ENCODE data around the gene HJV.

Gene HJV

DNA sequence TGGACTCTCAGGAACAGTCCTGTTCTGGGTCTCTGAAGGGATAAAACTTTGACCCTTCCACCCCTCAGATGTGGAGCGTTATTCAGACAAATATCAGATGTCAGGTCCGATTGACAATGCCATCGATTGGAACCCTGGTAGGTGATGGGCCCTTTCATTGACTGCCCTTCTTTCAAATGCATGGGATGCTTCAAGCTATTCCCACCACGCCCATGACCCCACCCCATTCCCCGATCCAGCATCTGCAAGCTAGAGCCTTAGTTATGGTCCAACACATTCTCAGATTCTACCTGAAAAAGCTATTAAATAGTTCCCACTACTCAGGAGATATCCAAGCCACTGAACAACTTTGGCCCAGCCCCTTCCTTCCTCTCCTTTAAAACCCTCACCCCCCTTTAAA is 44.5 kb downstream of the HJV start:
- no peak for DNase-seq (ENCODE audit: low read depth)

DNA sequence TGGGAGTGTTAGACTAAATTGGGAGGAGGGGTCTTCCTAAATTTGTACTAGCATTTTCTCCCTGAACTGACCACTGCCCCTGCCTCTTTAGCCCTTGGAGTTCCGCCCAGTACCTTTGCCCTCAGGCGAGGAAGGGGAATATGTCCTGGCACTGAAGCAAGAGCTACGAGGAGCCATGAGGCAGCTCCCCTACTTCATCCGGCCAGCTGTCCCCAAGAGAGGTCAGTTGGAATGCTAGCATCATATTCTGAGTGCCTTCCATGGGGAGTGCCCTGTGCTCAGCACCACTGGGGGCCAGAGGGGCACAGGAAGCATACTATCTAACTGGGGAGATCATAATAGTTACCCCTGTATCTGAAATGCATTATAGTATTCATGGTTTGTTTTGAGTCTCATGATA is 46.3 kb downstream of the HJV start:
- no peak for DNase-seq (ENCODE audit: low read depth)

GRCh38 chr1:145974721-145975120 is 46.8 kb downstream of the HJV start:
- no peak for DNase-seq (ENCODE audit: low read depth)

- no peak for DNase-seq (ENCODE audit: low read depth)
Measured at GRCh38 chr1:145972580-145972979, 49.0 kb downstream of the HJV start.
